HG03103 (cell line): Measurements from ENCODE around the gene MEG3.

Source experiments
- ATAC-seq: cut with Tn5 transposase; IDR thresholded peaks from one replicate; pipeline ENCODE4 v1.9.1; 2021; ENCODE audit warnings: low read depth; ENCODE audit not compliant: unreplicated experiment

MEG3 gene

DNA sequence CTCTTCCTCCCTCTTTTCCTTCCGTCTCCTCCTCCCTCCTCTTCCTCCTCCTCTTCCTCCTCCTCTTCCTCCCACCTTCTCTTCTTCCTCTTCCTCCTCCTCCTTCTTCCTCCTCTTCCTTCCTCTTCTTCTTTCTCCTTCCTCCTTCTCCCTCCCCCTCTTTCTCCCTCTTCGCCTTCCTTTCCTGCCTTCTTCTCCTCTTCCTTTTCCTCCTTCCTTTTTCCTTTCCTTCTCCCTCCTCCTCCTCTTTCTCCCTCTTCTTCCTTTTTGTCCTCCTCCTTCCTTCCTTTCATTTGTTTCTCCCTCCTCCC lies 36.0 kb downstream of the MEG3 start:
- ATAC-seq = no peak

DNA sequence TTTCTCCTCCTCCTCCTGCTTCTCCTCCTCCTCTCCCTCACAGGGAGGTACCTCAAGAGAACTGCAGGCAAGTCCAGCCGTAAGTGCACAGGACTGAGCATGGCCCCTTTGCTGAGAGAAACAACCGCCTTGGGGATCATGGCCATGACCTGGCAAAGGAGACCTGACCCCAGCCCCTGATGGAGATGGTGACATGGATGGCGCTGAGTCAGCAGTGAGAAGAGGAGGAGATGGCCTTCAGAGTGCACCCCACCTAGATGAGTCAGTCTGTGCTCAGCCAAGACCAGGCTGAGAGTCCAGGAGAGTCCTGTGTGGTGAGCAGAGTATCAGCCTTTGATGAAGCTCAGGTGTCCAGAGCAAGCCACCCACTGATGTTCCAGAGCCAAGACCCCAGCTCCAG lies 36.4 kb downstream of the MEG3 start:
- ATAC-seq = no peak

DNA sequence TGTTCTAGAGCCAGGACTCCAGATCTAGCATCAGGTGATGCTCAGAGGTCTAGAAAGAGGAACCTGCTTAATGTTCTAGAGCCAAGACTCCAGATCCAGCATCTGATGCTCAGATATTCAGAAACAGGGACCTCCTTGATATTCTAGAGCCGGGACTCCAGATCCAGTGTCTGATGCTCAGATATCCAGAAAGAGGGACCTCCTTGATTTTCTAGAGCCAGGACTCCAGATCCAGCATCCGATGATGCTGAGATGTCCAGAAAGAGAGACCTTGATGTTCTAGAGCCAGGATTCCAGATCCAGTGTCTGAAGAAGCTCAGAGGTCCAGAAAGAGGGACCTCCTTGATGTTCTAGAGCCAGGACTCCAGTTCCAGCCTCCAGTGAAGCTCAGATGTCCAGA lies 36.9 kb downstream of the MEG3 start:
- no peak for ATAC-seq

DNA sequence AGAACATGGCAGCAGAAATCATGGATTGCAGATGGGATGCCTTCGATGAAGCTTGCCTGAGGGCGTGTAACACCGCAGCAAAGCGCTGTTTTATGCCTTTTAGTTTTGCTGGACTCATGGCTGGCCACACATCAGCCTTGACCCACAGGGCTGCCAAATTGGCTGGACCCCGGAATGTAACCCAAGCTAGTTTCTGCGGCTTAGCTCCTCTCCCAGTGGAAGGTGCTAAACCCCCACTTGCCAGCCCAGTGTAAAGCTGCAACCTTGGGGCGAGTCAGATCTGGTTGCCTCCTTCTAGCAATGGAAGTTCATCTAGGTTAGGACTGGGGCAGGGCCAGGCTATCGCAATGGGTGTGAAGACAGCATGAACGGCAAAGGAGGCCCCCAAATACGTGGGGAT lies 38.3 kb downstream of the MEG3 start:
- no peak for ATAC-seq

DNA sequence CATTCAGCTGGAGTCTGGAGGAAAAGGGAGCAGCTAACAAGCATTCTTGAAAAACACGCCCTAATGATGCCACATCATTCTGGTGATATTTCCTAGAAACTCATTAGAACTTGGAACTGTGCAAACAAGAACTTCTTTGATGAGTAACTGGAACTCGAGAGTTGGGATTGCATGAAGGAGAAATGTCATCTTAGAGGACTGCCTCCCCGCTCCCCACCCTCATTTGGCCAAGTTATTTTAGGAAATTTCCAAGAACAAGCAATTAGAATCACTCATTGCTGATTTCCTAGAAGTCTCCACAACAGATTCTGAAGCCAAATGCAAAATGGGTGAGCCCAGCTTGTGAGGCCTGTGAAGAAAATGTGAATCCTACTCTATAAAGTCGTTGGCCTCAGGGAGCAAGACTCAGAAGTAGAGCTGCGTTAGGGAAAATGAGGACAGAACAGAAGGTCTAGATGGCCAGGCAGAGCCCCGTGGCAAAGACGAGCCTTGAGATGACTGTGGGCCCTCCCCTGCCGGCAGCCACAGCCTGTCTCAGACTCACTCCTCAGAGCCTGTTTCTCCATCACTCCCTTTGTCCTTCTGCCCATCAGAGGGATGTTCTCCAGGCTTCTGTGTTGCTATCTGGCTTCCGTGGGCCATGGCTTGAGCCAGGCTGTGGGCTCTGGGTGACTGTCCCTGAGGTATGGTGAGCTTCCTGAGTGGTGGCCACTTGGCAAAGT lies 39.2 kb downstream of the MEG3 start:
- no peak for ATAC-seq

DNA sequence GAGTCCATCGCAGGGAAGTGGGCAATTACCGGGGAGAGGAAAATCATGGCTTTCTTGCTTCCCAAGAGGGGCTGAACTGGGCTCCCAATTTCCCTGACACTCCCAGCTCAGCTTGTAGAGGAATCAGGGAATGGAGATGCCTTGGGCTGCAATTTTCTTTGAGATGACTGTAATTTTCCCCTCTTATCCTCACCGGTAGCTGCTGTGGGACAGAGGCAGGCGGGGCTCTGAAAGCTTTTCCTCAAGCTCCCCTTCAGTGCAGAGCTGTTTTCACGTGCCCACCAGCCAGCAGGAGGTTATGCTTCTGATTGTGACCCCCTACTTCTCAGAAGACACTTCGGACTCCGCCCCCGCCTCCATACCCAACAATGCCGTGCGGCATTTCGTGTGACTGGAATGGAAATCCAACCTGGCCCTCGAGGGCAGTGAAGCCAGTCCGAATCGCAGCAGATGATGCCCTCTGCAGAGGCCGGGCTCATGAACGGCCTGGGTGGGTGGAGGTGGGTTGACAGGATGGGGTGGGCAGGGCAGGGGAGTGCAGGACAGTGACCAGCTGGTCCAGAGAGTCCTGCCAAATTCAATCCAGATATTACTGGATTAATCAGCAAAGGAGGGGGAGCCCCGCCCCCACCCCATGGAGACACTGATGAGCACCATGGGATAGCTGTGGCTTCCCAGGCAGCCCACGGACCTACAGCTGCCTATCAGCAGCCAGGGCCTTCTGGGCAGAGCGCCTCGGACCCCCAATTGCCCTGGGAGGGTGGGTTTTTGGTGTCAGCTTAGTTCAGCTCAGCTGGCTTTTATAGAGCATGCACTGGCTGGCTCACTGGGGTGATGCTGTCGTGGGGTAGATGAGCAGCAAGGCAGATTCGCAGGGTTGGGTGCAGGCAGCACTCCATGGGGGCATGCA lies 40.0 kb downstream of the MEG3 start:
- ATAC-seq = no peak

DNA sequence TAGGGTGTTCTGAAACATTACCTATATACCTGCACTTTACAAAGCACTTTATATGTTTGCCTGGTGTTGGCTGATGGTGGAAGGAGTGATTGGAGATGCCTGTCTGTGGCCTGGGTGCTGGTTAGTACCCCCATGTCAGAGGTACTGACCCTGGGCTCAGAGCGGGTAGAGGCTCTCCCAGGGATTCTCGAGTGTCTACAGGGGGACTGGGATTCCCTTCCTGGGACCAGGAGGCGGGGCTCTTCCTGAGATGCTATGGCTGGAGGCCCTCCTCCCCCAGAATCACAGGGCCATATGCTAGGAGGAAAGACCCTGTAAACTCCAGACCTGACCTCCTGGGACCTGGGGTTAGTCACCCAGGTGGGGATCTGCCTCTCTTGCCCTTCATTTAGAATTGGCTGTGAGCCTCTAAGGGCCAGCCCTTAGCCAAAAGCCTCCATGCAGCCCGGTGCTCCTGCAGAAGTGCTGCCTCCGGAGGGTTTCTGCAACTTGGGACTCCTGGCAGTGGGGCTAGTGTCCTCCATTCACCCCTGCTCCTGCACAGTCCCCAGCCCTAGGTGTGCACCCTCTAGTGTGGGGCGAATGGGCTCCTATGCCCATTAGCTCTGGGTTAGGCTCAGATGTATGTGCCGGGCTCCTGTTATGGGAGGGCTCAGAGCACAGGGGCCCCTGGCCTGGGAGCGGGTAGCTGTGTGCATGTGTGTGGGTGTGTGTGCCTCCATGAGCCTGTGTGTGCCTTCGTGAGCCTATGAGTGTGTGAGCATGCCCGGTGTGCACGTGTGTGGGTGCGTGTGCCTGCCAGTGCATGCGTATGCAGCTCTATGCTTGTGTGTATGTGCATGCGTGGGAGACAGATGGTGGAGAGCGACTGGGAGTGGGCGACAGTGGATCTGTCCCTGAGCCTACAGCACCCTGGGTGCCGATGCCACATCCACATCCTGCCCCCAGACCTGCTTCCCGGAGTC lies 41.0 kb downstream of the MEG3 start:
- ATAC-seq = no peak

DNA sequence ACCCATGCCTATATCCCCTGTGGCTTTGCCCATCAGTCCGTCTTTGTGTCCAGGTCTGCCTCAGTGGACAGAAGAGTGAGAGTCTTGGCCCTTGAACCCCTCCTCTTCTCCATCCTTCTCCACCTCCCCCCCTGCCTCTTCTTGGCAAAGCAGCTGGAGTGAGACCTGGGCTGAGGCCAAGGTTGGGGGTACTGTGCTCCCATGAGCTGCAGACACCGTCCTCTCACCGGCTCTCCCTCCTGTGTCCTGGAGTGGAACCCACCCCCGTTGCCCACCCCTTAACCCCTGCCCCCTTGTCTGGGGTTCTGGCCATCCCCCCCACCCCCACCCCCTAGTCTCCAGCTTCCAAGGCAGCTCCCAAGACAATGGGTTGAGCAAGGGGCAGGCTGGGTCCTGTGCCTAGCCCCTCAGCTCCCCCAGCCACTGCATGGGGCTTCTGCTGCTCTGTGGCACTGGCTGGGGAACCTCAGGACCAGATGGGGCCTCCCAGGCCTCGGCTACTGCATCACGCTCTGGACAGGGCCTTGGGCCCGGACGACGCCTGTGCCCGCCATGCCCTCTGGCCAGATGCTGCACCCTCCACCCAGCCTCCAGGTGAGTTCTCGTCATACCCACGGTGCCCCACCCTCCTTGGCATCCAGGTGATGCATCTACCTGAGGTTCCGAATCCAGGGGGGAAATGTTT lies 41.9 kb downstream of the MEG3 start:
- ATAC-seq = no peak

DNA sequence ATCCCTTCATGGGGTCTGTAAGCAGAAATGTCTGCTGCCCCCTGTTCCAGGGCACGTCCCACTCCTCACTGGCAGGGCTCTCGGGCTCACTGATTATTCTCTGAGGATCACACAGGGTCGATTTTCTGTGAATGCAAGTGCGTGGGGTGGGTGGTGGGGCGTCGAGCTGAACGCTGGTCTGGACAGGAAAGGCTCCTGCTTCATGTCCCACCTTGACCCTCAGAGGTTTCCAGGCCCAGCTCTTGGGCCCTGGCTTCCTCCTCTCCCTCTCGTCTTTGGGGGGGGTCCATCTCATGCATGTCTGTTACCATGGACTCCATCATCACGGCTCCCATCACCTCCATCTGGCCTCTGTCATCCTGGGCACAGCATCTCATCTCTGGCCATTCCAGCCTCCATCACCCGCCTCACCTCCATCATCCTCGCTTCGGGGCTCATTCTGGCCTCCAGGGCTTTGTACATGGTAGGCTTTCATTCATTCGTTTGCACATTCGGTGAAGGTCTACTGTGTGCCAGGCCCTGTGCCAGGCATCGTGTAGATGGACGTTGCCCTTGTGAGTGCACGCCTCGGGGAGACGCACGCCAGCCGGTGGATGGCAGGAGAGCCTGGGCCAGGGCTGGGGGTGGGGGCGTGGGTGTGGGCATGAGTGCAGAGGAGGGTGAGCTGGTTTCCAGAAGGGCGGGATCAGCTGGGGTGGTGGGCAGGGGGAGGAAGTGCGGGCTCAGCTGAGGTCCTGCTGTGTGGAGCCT lies 42.9 kb downstream of the MEG3 start:
- ATAC-seq = no peak

DNA sequence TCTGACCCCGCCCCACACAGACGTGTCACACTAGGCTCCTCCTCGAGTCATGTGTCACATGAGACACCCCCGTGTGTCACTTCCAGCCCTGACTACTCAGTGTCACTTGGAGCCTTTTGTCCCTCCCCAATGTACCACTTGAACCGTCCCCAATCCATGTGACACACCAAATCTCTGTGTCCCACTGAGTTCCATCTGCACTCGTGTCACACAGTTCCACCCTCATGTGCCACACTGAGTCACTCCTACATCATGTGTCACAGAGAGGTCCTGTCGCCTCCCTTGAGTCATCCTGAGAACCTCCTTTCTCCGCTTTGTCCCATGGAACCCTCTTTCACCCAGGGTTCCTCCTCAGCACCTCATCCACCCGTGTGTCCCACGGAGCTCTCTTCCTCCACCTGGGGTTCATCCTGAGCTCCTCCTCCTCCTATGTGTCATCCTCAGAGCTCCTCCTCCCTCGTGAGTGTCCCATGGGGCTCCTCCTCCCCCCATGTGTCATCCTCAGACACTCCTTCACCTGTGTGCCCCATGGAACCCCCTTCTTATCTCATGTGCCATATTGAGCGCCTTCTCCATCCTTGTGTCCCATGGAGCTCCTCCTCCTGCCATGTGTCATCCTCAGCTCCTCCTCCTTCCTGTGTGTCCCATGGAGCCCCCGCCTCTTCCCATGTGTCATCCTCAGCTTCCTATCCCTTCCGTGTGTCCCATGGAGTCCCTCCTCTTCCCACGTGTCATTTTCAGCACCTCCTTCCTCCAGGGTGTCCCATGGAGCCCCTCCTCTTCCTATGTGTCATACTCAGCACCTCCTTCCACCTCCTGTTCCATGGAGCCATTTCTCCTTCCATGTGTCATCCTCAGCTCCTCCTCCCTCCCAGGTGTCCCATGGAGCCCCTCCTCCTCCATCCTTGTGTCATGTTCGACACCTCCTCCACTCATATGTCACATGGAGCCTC lies 45.6 kb downstream of the MEG3 start:
- ATAC-seq = no peak

DNA sequence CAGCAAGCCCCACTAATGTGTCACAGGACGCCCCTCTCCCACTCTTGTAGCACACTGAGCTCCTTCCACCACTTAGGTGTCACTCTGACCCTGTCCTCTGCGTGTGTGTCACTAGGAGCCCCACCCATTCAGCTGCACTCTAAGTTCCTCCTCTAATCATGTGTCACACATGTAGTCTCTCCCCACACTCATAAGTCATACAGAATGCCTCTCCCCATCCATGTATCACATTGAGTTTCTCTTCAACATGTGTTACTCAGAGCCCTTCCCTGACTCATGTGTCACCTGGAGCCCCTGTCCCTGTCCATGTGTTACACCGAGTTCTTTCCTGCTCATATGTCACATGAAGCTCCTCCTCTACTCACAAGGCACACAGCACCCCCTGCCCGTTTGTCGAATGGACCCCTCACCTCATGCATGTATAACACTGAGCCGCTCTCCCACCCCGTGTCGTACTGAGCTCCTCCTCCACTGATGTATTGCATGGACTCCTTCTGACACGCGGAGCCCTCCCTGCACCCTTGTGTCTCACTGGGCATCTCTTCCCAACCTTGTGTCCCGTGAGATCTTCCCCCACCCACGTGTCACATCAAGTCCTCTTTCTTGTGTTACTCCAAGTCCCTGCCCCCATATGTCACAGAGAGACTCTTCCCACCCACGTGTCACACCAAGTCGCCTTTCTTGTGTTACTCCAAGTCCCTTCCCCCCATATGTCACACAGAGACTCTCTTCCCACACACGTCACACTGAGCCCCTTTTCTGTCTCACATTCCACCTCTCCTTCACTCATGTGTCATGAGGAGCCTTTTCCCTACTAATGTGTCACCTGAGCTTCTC lies 46.6 kb downstream of the MEG3 start:
- no peak for ATAC-seq

DNA sequence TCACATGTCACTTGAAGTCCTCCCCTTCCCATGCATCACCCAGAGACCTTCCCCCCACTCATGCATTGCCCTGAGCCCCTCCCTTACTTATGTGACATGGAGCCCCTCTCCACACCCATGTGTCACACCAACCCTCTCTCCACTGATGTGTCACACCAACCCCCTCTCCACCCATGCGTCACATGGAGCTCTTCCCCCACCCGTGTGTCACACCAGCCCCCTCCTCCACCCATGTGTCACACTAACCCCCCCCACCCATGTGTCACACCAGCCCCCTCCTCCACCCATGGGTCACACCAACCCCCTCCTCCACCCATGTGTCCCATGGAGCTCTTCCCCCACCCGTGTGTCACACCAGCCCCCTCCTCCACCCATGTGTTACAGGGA lies 47.2 kb downstream of the MEG3 start:
- no peak for ATAC-seq

DNA sequence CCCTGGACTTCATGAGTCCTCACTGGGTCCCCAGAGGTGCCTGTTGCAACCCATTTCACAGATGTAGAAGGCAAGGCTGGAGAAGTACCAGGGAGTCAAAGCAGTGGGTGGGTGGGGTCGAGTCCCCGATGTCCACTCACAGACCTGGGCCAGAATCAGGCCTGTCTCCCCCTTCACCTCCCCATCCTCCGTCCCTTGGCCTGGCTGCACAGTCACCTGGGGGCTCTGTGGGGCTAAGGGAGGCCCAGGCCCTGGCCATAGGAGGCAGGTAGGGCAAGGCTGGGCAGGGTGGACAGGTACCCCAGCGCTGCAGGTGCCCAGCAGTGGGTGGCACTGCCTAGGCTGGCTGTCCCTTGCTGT lies 48.1 kb downstream of the MEG3 start:
- no peak for ATAC-seq

DNA sequence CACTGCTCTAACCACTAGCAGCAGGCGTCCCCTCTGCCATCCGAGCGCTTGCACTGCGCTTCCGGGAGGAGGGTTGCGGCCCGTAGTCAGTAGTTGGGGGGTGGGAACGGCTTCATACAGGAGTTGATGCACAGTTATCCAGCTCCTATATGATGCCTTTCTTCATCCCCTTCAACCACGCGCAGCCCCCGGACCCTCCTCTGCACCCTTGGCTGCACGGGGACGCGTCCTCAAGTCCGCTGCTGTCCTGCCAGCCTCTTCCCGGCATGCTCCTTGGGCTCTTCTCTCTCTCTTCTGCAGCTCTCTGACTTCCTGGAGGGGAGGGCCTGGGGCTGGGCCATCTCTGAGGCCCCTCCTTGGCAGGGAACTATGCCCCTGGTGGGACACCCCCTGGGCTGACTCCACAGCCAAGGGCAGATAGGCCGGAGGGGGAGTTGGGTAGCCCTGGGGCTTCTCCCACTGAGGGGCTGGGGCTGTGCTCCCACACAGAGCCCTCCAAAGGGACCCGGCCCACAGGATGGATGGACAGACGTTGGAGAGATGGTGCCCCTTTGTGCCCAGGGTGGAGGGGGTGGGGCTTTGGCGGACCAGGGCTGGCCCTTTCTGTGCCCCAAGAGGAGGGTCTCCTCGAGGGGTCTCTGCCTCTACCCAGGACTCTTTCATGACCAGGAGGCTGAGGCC lies 48.6 kb downstream of the MEG3 start:
- no peak for ATAC-seq

DNA sequence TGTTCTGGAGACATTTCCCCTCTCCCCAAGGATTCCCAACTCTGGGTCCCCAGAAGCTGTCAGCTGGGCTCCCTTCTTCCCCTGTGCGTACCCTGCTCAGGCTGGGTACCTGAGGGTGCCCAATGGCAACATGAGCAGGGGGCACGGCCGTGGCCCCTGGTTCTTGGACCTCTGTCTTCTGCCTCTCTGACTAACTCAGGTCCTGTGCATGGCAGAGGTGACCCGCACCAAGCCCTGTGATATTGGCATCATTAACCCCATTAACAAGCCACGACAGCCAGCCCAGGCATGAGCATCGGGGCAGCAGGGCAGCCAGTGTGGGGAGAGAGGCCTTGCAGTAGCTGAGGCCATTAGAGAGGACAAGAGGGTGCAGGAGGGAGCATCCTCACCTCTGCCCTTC lies 49.2 kb downstream of the MEG3 start:
- no peak for ATAC-seq

DNA sequence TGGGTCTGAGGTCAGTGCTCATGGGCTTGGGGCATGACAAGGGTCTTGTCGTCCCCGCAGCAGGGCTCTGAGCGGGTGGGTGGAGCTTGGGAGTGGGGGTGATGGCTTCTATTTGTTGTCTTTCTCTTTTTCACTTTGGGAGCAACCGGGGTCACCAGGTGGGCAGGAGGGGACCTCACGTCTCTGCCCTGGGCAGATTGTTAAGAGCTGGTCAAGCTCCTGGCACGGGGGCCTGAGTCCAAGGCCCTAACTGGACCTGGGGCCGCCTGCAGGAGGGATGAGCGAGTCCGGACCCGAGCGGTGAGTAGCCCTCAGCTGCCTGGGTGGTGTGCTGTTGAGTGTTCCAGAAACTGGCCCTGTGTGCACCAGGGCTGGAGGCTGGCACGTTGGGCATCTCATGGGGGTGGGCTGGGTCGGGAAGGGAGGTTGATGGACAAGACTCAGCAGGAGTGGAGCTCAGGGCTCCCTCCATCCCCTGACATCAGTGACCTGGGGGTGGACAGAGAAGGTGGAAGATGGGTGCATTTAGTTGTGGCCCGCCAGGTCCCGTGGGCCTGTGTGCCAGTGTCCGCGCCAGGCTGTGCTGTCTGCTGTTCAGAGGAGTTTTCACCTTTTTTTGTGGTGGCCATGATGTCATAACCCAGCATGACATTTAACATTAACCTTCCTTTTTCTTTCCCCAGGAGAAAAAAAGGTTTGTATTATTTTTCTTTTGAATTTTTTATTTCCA lies 50.1 kb downstream of the MEG3 start:
- no peak for ATAC-seq
